Urinary bladder (tissue), 4 donors: ENCODE results near the gene SMTNL2. TPM values are rescaled to one million over a fixed set of nuclear protein-coding genes. Genes with fewer than 3 reads are reported as not detected.
A peak's percentile ranks its signal among the peaks of the same experiment; 100 is the strongest.

Source experiments
- DNase-seq: peaks from one replicate; pipeline ENCODE4 v3.0.0-alpha.2; 2015; ENCODE audit errors: extremely low spot score
- H3K27ac ChIP-seq: one replicate; pipeline ENCODE4 v1.5.1; 2013; ENCODE audit warnings: low read depth, mild to moderate bottlenecking, moderate library complexity
- H3K36me3 ChIP-seq: one replicate; pipeline ENCODE4 v1.6.1; 2013; ENCODE audit warnings: mild to moderate bottlenecking, moderate library complexity; ENCODE audit not compliant: insufficient read depth
- H3K4me1 ChIP-seq: one replicate; pipeline ENCODE4 v1.6.1; 2013; ENCODE audit warnings: mild to moderate bottlenecking, moderate library complexity; ENCODE audit not compliant: insufficient read depth
- H3K4me3 ChIP-seq: one replicate; pipeline ENCODE4 v1.5.1; 2013; ENCODE audit warnings: low read depth, low read length
- WGBS: extraction: QIAGEN DNeasy Blood & Tissue Kit; methylation state at CpG from one replicate; pipeline ENCODE4 v1.1.7; 2013; 5-methylcytosine and 5-hydroxymethylcytosine counted together
- polyA plus RNA-seq: library from polyadenylated mRNA; stranded (reverse); fragments of 200-250 nt; gene quantifications from one replicate; pipeline ENCODE4 v1.2.3, GENCODE V29; 2013
- total RNA-seq: library from RNA; depleted of rRNA; stranded (reverse); fragments of >200 nt; gene quantifications from one replicate; pipeline ENCODE4 v1.2.3, GENCODE V29; 2014
- donor health status: healthy with polysubstance abuse.
- donor health status: healthy.

The SMTNL2 gene
- total and polyA plus RNA-seq, 2 donors = 5.0 to 8.0 TPM

GRCh38 chr17:4541328-4542002 is 42.9 kb upstream of the SMTNL2 start:
- peaks cover 9% of the 10 kb centered on the region for H3K36me3 ChIP-seq
- DNase-seq = no peak
- H3K4me3 ChIP-seq = no peak overlapping the region
- H3K27ac ChIP-seq = peak overlapping the region; percentile 11
- WGBS = 84% methylated on average over 29 of the region's 29 CpGs
- H3K4me1 ChIP-seq = no peaks in the 10 kb centered on the region

GRCh38 chr17:4542003-4542725 is 42.2 kb upstream of the SMTNL2 start:
- no peaks in the 10 kb centered on the region for H3K4me1 ChIP-seq
- WGBS = 94% methylated on average over 14 of the region's 14 CpGs
- no peak for DNase-seq
- H3K27ac ChIP-seq = peak overlapping the region; percentile 11
- no peak overlapping the region for H3K4me3 ChIP-seq
- H3K36me3 ChIP-seq = peaks cover 11% of the 10 kb centered on the region

GRCh38 chr17:4542726-4543191 is 41.6 kb upstream of the SMTNL2 start:
- WGBS = 95% methylated on average over 19 of the region's 19 CpGs
- Histone ChIP-seq H3K36me3 (peaks cover 11% of the 10 kb centered on the region), H3K27ac (no peak overlapping the region), H3K4me1 (no peaks in the 10 kb centered on the region), H3K4me3 (no peak overlapping the region)
- DNase-seq = no peak

- H3K36me3 ChIP-seq = peaks cover 11% of the 10 kb centered on the region
- H3K4me1 ChIP-seq = no peaks in the 10 kb centered on the region
- WGBS = 87% methylated on average over 19 of the region's 19 CpGs
- DNase-seq = no peak
- no peak overlapping the region for H3K4me3 ChIP-seq
- no peak overlapping the region for H3K27ac ChIP-seq
These were observed 40.7 kb upstream of the SMTNL2 start for GRCh38 chr17:4543557-4544026.

- 93% methylated on average over 37 of the region's 37 CpGs for WGBS
- DNase-seq = no peak
- H3K27ac ChIP-seq = no peak overlapping the region
- H3K36me3 ChIP-seq = peaks cover 13% of the 10 kb centered on the region
- H3K4me1 ChIP-seq = no peaks in the 10 kb centered on the region
- H3K4me3 ChIP-seq = no peak overlapping the region
These were observed 40.0 kb upstream of the SMTNL2 start for GRCh38 chr17:4544135-4544950.

GRCh38 chr17:4544951-4545216 is 39.4 kb upstream of the SMTNL2 start:
- H3K36me3 ChIP-seq = peaks cover 13% of the 10 kb centered on the region
- no peaks in the 10 kb centered on the region for H3K4me1 ChIP-seq
- 82% methylated on average over 18 of the region's 18 CpGs for WGBS
- H3K27ac ChIP-seq = no peak overlapping the region
- DNase-seq = no peak
- no peak overlapping the region for H3K4me3 ChIP-seq

- H3K4me3 ChIP-seq = no peak overlapping the region
- no peak for DNase-seq
- 93% methylated on average over 32 of the region's 32 CpGs for WGBS
- peaks cover 13% of the 10 kb centered on the region for H3K36me3 ChIP-seq
- H3K27ac ChIP-seq = no peak overlapping the region
- no peaks in the 10 kb centered on the region for H3K4me1 ChIP-seq
These were observed 38.9 kb upstream of the SMTNL2 start for GRCh38 chr17:4545217-4545951.

GRCh38 chr17:4547118-4547906 is 37.0 kb upstream of the SMTNL2 start:
- H3K36me3 ChIP-seq = peaks cover 12% of the 10 kb centered on the region
- WGBS = 92% methylated on average over 17 of the region's 17 CpGs

GRCh38 chr17:4548061-4548461 is 36.3 kb upstream of the SMTNL2 start:
- WGBS = 94% methylated on average over 18 of the region's 18 CpGs
- no peak for DNase-seq
- no peaks in the 10 kb centered on the region for H3K4me1 ChIP-seq
- H3K27ac ChIP-seq = no peak overlapping the region
- H3K4me3 ChIP-seq = no peak overlapping the region
- H3K36me3 ChIP-seq = peaks cover 7% of the 10 kb centered on the region

More at GRCh38 chr17:4547118-4547906, 37.0 kb upstream of the SMTNL2 start:
- Histone ChIP-seq H3K27ac (no peak overlapping the region), H3K4me3 (no peak overlapping the region), H3K4me1 (no peaks in the 10 kb centered on the region)
- DNase-seq = no peak

- no peak overlapping the region for H3K27ac ChIP-seq
- peaks cover 7% of the 10 kb centered on the region for H3K36me3 ChIP-seq
- no peak overlapping the region for H3K4me3 ChIP-seq
- DNase-seq = no peak
- 88% methylated on average over 24 of the region's 24 CpGs for WGBS
- H3K4me1 ChIP-seq = no peaks in the 10 kb centered on the region
These were observed 35.4 kb upstream of the SMTNL2 start for GRCh38 chr17:4548721-4549531.

- peaks cover 4% of the 10 kb centered on the region for H3K4me1 ChIP-seq
- DNase-seq = no peak
- WGBS = 90% methylated on average over 25 of the region's 25 CpGs
- H3K36me3 ChIP-seq = peaks cover 7% of the 10 kb centered on the region
- no peak overlapping the region for H3K4me3 ChIP-seq
- no peak overlapping the region for H3K27ac ChIP-seq
These were observed 34.4 kb upstream of the SMTNL2 start for GRCh38 chr17:4549781-4550533.
